Muscle of leg (tissue), 11 donors: ENCODE data around the gene DCUN1D2. TPM values are rescaled to one million over a fixed set of nuclear protein-coding genes. Genes with fewer than 3 reads are reported as not detected.

Experiments used
- DNase-seq: peaks from one replicate; pipeline ENCODE4 v3.0.0; 2013
- H3K27ac ChIP-seq: one replicate; pipeline ENCODE4 v1.5.1; 2013; ENCODE audit warnings: mild to moderate bottlenecking, low read length, control low read depth
- H3K27me3 ChIP-seq: one replicate; pipeline ENCODE4 v1.6.1; 2013; ENCODE audit warnings: low read length; ENCODE audit not compliant: control insufficient read depth, insufficient read depth
- H3K36me3 ChIP-seq: one replicate; pipeline ENCODE4 v1.6.1; 2013; ENCODE audit warnings: low read length; ENCODE audit not compliant: control insufficient read depth, insufficient read depth
- H3K4me1 ChIP-seq: one replicate; pipeline ENCODE4 v1.6.1; 2013; ENCODE audit warnings: low read length; ENCODE audit not compliant: control insufficient read depth, insufficient read depth
- H3K4me3 ChIP-seq: one replicate; pipeline ENCODE4 v1.5.1; 2013; ENCODE audit warnings: low read length, control low read depth
- H3K9me3 ChIP-seq: replicated peaks from 2 replicates; pipeline ENCODE4 v1.6.1; 2013; ENCODE audit warnings: low read depth, low read length; ENCODE audit not compliant: control insufficient read depth
- WGBS: methylation state at CpG from one replicate; pipeline ENCODE4 v1.1.5; 2013; ENCODE audit warnings: missing lambda C conversion rate; ENCODE audit not compliant: insufficient coverage; 5-methylcytosine and 5-hydroxymethylcytosine counted together
- polyA plus RNA-seq, 8 donors: library from polyadenylated mRNA; unstranded; fragments of 120-200 nt; gene quantifications; one replicate each; pipeline versions ENCODE4 v1.2.1 to v1.2.3, GENCODE V29; 2013; ENCODE audit warnings: inconsistent platforms in 1 of 8, low replicate concordance in 1 of 8; ENCODE audit not compliant: insufficient read length in 8 of 8, insufficient read depth in 1 of 8
- total RNA-seq: library from RNA; stranded (reverse); fragments of 120-200 nt; gene quantifications from one replicate; pipeline ENCODE4 v1.2.4, GENCODE V29; 2013

DCUN1D2 gene
- total and polyA plus RNA-seq, 9 donors: 11.3 to 17.6 (median 14.1) TPM

- Histone ChIP-seq H3K4me3 (peak overlapping the region; percentile 73), H3K36me3 (peaks cover 5% of the 10 kb centered on the region), H3K27ac (peak overlapping the region; percentile 59), H3K27me3 (no peaks in the 10 kb centered on the region), H3K4me1 (peaks cover 32% of the 10 kb centered on the region), H3K9me3 (no peaks in the 10 kb centered on the region)
- under 1% methylated on average over 54 of the region's 54 CpGs for WGBS
- peak; percentile 48 for DNase-seq
Observed at GRCh38 chr13:113489549-113490495, 689 bp downstream of the DCUN1D2 start.

GRCh38 chr13:113489171-113489548 lies 1.4 kb downstream of the DCUN1D2 start:
- peaks cover 32% of the 10 kb centered on the region for H3K4me1 ChIP-seq
- WGBS: 20% methylated on average over 8 of the region's 8 CpGs
- H3K4me3 ChIP-seq: peak overlapping the region; percentile 73
- H3K36me3 ChIP-seq: peaks cover 3% of the 10 kb centered on the region
- H3K9me3 ChIP-seq: no peaks in the 10 kb centered on the region
- H3K27ac ChIP-seq: no peak overlapping the region
- H3K27me3 ChIP-seq: no peaks in the 10 kb centered on the region
- no peak for DNase-seq

- Histone ChIP-seq H3K27me3 (no peaks in the 10 kb centered on the region), H3K4me1 (peaks cover 30% of the 10 kb centered on the region), H3K27ac (no peak overlapping the region), H3K9me3 (no peaks in the 10 kb centered on the region), H3K4me3 (no peak overlapping the region), H3K36me3 (peaks cover 9% of the 10 kb centered on the region)
- no peak for DNase-seq
- 88% methylated on average over 1 of the region's 3 CpGs for WGBS
Observed at GRCh38 chr13:113488283-113488682, 2.2 kb downstream of the DCUN1D2 start.

DNA sequence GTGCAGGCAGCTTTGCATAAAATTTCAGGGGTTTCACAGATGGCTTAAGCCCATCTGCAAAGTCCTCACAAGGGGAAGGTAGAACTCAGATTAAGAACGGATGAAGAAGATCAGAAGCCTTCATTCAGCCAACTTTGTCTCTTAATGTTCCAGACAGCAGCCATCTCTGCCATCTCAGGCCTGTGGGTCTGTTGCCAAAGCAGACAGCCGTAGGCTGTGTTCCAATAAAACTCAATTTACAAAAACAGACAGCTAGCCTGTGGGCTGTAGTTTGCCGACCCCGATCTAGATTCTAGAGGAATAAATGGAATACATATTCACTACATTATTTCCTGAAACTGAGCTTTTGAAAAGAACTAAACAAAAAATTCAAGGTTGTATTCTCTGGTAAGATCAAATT lies 3.8 kb downstream of the DCUN1D2 start:
- H3K4me1 ChIP-seq: peaks cover 25% of the 10 kb centered on the region
- H3K36me3 ChIP-seq: peaks cover 12% of the 10 kb centered on the region
- DNase-seq: no peak
- no peaks in the 10 kb centered on the region for H3K27me3 ChIP-seq
- no peak overlapping the region for H3K27ac ChIP-seq
- H3K4me3 ChIP-seq: no peak overlapping the region
- WGBS: no CpG with 5 or more reads among the region's 4 CpGs
- H3K9me3 ChIP-seq: no peaks in the 10 kb centered on the region

- Histone ChIP-seq H3K27ac (no peak overlapping the region), H3K4me1 (peaks cover 21% of the 10 kb centered on the region), H3K4me3 (no peak overlapping the region), H3K9me3 (no peaks in the 10 kb centered on the region), H3K36me3 (peaks cover 12% of the 10 kb centered on the region), H3K27me3 (no peaks in the 10 kb centered on the region)
- no peak for DNase-seq
- 82% methylated on average over 8 of the region's 13 CpGs for WGBS
Observed at GRCh38 chr13:113485545-113485944, 5.0 kb downstream of the DCUN1D2 start.

- peaks cover 8% of the 10 kb centered on the region for H3K4me1 ChIP-seq
- H3K9me3 ChIP-seq: no peaks in the 10 kb centered on the region
- no peaks in the 10 kb centered on the region for H3K27me3 ChIP-seq
- no peak overlapping the region for H3K4me3 ChIP-seq
- no peak overlapping the region for H3K27ac ChIP-seq
- no peak for DNase-seq
- H3K36me3 ChIP-seq: peaks cover 17% of the 10 kb centered on the region
- 69% methylated on average over 34 of the region's 36 CpGs for WGBS
Observed at GRCh38 chr13:113483504-113484293, 6.8 kb downstream of the DCUN1D2 start.

GRCh38 chr13:113483081-113483480 lies 7.4 kb downstream of the DCUN1D2 start:
- H3K9me3 ChIP-seq: no peaks in the 10 kb centered on the region
- peaks cover 6% of the 10 kb centered on the region for H3K4me1 ChIP-seq
- H3K27me3 ChIP-seq: no peaks in the 10 kb centered on the region
- no peak overlapping the region for H3K4me3 ChIP-seq
- 87% methylated on average over 7 of the region's 7 CpGs for WGBS
- no peak overlapping the region for H3K27ac ChIP-seq
- no peak for DNase-seq
- H3K36me3 ChIP-seq: peaks cover 17% of the 10 kb centered on the region

GRCh38 chr13:113479179-113479578 lies 11.3 kb downstream of the DCUN1D2 start:
- Histone ChIP-seq H3K27ac (no peak overlapping the region), H3K4me3 (no peak overlapping the region), H3K36me3 (peaks cover 34% of the 10 kb centered on the region), H3K27me3 (no peaks in the 10 kb centered on the region), H3K9me3 (no peaks in the 10 kb centered on the region), H3K4me1 (no peaks in the 10 kb centered on the region)
- DNase-seq: no peak
- 90% methylated on average over 2 of the region's 4 CpGs for WGBS

GRCh38 chr13:113477724-113478123 lies 12.8 kb downstream of the DCUN1D2 start:
- DNase-seq: no peak
- Histone ChIP-seq H3K27me3 (no peaks in the 10 kb centered on the region), H3K36me3 (peaks cover 35% of the 10 kb centered on the region), H3K27ac (no peak overlapping the region), H3K4me1 (no peaks in the 10 kb centered on the region), H3K4me3 (no peak overlapping the region), H3K9me3 (no peaks in the 10 kb centered on the region)
- WGBS: no CpG with 5 or more reads among the region's 3 CpGs

GRCh38 chr13:113476811-113477210 lies 13.7 kb downstream of the DCUN1D2 start:
- no peaks in the 10 kb centered on the region for H3K9me3 ChIP-seq

More at GRCh38 chr13:113476811-113477210, 13.7 kb downstream of the DCUN1D2 start:
- H3K27ac ChIP-seq: no peak overlapping the region
- WGBS: 96% methylated on average over 4 of the region's 7 CpGs
- no peaks in the 10 kb centered on the region for H3K4me1 ChIP-seq
- DNase-seq: no peak
- peaks cover 42% of the 10 kb centered on the region for H3K36me3 ChIP-seq
- no peak overlapping the region for H3K4me3 ChIP-seq
- no peaks in the 10 kb centered on the region for H3K27me3 ChIP-seq
